ENCODE measurements around the gene PRKCSH. TPM values are rescaled to one million over a fixed set of nuclear protein-coding genes. Genes with fewer than 3 reads are reported as not detected.

Gene PRKCSH
- total RNA-seq, 6 experiments from 2014 or later, result 114 to 206 (median 192) TPM

DNA sequence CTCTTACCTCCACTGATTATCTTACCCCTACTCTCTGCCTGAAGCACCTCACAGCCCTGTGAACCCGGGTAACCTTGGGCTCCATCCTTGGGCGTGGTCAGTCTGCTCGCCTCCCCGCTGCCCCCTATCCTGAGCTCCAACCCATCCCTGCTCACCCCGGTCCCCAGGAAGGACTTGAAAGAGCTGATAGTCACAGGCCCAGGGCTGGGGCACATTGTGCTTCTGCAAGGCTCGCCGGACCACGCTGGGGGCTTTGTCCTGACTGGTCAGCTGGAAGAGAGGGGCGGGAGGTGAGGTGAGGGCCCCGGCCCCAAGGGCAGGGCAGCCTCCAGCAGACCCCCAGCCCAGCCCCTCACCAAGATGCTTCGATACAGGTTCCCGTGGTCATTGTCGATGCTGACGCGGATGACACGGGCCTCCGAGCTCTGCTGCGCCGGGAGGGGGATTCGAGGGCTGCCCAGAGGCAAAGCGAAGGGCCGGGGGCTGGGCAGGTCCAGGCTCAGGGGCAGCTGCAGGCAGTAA is 38.3 kb upstream of the PRKCSH start:
- no peaks in the 10 kb centered on the region for H3K27me3 ChIP-seq
- no peaks in the 10 kb centered on the region for H3K4me1 ChIP-seq
- no peak for ATAC-seq
- no peak for TF ChIP-seq POLR2A (IDR thresholded peaks at IDR 0.05)
- TF ChIP-seq, protein P1, sequence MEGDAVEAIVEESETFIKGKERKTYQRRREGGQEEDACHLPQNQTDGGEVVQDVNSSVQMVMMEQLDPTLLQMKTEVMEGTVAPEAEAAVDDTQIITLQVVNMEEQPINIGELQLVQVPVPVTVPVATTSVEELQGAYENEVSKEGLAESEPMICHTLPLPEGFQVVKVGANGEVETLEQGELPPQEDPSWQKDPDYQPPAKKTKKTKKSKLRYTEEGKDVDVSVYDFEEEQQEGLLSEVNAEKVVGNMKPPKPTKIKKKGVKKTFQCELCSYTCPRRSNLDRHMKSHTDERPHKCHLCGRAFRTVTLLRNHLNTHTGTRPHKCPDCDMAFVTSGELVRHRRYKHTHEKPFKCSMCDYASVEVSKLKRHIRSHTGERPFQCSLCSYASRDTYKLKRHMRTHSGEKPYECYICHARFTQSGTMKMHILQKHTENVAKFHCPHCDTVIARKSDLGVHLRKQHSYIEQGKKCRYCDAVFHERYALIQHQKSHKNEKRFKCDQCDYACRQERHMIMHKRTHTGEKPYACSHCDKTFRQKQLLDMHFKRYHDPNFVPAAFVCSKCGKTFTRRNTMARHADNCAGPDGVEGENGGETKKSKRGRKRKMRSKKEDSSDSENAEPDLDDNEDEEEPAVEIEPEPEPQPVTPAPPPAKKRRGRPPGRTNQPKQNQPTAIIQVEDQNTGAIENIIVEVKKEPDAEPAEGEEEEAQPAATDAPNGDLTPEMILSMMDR (IDR thresholded peaks at IDR 0.05), result no peak
- H3K36me3 ChIP-seq, result no peaks in the 10 kb centered on the region
- no peaks in the 10 kb centered on the region for H3K9me3 ChIP-seq
- no peak for DNase-seq
- intact Hi-C loops (cut with DNase I), result no loop called here
- H3K4me3 ChIP-seq, result no peak overlapping the region
- WGBS (ENCODE audit: insufficient coverage, low coverage, low lambda C conversion rate, missing lambda C conversion rate), result 95% methylated on average over 4 of the region's 22 CpGs
- no peak overlapping the region for H3K27ac ChIP-seq

DNA sequence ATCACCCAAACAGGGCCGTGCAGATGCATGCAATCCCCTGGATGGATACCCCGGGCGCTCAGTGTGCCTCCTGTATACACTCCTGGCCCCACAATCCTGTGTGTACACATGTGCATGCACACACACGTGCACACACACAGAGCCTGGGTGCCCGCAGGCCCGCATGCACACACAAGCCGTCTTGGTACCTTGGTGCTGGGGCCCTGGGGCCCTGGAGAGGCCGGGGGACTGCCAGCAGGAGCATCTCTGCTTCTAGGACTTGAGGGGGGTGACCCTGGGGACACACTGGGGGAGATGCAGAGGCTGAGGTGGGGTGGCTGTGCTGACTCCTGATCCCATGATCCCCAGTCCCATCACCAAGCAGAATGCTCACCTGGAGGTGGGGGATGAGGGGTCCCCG is 35.8 kb upstream of the PRKCSH start:
- TF ChIP-seq, protein P1 (IDR thresholded peaks at IDR 0.05), result no peak
- no peak for TF ChIP-seq POLR2A (IDR thresholded peaks at IDR 0.05)
- no peak overlapping the region for H3K4me3 ChIP-seq
- ATAC-seq, result peak in 1 of 4 donors; percentile 23
- no peaks in the 10 kb centered on the region for H3K27me3 ChIP-seq
- no peaks in the 10 kb centered on the region for H3K9me3 ChIP-seq
- no peaks in the 10 kb centered on the region for H3K36me3 ChIP-seq
- H3K4me1 ChIP-seq, result no peaks in the 10 kb centered on the region
- WGBS (ENCODE audit: insufficient coverage, low coverage, low lambda C conversion rate, missing lambda C conversion rate), result no CpG with 5 or more reads among the region's 9 CpGs
- no peak overlapping the region for H3K27ac ChIP-seq
- no peak for DNase-seq
- intact Hi-C loops (cut with DNase I), result no loop called here

DNA sequence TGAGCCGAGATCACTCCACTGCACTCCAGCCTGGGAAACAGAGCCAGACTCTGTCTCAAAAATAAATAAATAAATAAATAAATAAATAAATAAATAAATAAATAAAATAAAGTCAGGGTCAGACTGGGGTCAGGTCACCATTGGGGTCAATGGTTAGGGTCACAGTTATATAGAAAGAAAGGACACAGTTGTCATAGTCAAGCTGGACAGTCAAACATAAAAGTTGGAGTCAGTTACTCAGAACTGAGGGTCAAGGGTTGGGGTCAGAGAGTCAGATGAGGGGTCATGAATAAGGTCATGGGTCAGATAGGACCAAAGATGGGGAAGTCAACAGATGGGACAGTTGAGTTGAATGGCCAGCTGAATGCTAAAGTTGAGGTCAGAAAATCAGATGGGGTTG is 34.6 kb upstream of the PRKCSH start:
- DNase-seq (no peak), ATAC-seq (no peak)
- H3K27me3 ChIP-seq, result no peaks in the 10 kb centered on the region
- H3K4me3 ChIP-seq, result no peak overlapping the region
- WGBS (ENCODE audit: insufficient coverage, low coverage, low lambda C conversion rate, missing lambda C conversion rate), result 75% methylated on average over 1 of the region's 1 CpG
- intact Hi-C loops (cut with DNase I), result no loop called here
- no peaks in the 10 kb centered on the region for H3K4me1 ChIP-seq
- no peaks in the 10 kb centered on the region for H3K9me3 ChIP-seq
- no peak overlapping the region for H3K27ac ChIP-seq
- no peaks in the 10 kb centered on the region for H3K36me3 ChIP-seq
- TF ChIP-seq, protein P1 (IDR thresholded peaks at IDR 0.05), result no peak
- TF ChIP-seq POLR2A (IDR thresholded peaks at IDR 0.05), result no peak

DNA sequence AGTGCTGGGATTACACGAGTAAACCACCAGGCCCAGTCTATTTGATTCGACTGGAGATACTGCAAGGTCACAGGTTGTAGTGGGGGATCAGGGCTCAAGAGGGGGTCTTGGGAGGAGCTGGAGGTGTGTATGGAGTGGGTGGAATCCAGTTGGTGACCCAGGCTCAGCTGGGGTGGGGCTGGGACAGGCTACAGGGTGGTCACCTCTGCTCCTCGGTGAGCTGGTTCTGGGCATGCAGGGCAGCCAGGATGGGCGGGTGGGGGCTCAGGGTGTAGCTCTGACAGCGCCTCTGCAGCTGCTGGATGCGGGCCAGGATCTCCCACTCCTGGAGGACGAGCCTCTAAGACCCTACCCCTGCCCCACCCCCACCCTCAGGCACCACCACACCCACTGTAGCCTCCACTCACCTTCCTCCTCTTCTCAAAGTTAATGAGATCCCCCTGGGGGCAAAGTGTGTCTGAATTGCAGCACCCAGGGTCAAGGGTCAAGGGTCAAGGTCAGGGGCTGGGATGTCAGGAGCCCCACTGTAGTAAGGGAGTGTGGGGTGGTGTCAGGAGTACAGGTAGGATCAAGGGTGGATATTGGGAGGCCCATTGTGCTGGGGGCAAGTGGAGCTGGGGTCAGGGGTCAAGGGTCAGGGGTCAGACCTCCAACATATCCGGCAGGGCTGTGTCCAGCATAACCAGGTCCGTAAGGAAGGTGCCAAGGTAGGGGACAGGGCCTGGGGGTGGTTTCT is 33.5 kb upstream of the PRKCSH start:
- H3K4me1 ChIP-seq, result no peaks in the 10 kb centered on the region
- no peak for ATAC-seq
- 69% methylated on average over 3 of the region's 9 CpGs for WGBS (ENCODE audit: insufficient coverage, low coverage, low lambda C conversion rate, missing lambda C conversion rate)
- H3K4me3 ChIP-seq, result no peak overlapping the region
- H3K9me3 ChIP-seq, result no peaks in the 10 kb centered on the region
- H3K27me3 ChIP-seq, result no peaks in the 10 kb centered on the region
- H3K36me3 ChIP-seq, result no peaks in the 10 kb centered on the region
- intact Hi-C loops (cut with DNase I), result no loop called here
- DNase-seq, result no peak
- TF ChIP-seq POLR2A (IDR thresholded peaks at IDR 0.05), result no peak
- TF ChIP-seq, protein P1 (IDR thresholded peaks at IDR 0.05), result no peak
- H3K27ac ChIP-seq, result no peak overlapping the region

Data from right lobe of liver (tissue), 6 donors.